Stimulated activated naive CD4-positive, alpha-beta T cell treated with Interleukin-2 at 50 U/mL for 16 hours (primary cell): ENCODE measurements around the gene HOXD8.

ENCODE experiments used
- DNase-seq: peaks from one replicate; lab custom pipeline; 2025; lab: John Stamatoyannopoulos, UW

HOXD8 gene

DNA sequence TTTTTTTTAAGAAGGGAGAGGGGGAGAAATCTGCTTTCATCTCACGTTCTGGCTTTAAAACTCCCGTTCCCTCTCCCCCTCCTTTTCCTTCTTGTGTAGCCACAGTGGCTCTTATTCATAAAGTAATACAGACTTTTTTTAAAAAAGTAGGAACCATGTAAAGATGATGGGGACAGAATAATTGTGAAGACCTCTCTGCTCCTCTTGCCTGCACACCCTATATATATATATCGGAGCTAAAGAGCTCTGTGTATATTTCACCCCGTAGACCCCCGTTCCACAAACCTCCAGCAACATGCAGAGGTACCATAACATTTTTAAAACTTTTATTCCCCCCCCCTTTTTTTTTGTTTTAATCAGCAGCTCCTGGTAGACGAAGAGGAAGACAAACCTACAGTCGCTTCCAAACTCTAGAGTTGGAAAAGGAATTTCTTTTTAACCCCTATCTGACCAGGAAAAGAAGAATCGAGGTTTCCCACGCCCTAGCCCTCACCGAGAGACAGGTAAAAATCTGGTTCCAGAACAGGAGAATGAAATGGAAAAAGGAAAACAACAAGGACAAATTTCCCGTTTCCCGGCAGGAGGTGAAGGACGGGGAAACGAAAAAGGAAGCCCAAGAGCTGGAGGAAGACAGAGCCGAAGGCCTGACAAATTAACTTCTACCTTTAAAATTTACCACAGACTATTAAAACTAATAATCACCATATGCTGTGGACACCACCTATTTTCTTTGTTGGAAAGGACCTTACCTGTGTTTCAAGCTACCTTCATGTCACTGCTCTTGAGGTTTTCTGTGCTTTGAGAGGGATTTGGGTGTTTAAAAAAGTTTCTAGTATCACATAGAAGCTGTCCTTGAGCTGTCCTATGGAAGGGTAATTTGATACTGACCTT, 1.7 kb downstream of the HOXD8 start:
- no peak for DNase-seq

DNA sequence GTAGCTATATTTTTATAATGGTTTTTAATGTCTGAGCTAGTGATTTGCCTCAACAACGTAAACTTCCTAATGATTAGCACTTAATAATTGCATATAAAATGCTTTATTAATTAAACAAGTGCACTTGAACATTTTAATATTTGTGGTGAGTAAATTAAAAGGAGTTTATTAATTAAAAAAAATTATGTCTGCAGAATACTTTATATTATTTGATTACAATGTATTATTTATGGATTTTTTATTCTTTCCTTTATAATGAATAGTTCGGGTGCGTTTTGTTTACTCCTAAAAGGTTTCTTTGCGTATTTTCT, 2.3 kb downstream of the HOXD8 start:
- DNase-seq = no peak

DNA sequence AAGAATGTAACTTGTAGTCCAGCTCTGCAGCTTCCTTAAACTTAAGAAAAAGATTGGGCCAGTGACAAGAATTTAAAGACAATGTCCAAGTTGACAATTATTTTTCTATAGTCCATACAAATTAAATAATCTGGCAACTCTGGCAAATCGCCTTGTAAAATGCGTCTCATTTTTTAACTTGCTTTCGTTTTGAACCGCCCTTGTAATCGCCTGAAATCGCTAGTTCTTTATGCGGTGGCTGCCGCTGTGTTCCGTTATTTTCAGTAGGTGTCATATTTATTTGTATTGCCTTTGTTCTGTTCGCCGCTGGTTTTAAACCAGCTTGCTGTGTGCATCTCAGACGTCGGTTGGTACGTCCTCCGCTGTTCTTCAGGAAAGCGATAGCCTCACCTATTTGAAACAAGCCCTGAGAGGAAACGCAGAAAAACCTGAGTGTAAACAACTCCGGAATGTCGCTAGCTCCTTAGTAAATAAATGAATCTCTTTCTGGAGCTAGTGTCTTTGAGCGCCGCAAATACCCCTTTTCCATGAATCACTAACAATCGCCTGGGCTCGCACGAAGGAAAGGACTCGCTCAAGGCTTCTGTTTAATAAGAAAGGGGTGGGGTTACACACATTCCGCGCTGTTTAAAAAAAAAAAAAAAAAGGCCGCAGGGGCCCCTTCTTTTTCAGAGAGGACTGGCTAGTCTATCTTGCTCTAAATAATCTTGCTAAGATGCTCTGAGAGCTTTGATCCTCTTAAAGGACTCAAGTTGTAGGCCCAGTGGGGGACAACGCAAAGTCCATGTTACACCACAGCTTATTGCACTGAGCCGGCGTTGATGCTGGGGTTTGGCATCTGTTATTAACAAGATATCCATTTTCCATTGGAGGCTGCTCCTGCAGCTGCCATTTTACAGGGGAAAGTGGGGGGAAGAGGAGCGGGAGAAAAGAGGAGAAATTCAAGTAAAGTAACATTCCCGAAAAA, 3.0 kb downstream of the HOXD8 start:
- no peak for DNase-seq

- no peak for DNase-seq
These were observed 3.9 kb downstream of the HOXD8 start for GRCh38 chr2:176133389-176133788.

GRCh38 chr2:176134035-176134434, 4.5 kb downstream of the HOXD8 start:
- DNase-seq = no peak

- DNase-seq = no peak
These were observed 5.5 kb downstream of the HOXD8 start for GRCh38 chr2:176135035-176135440.

DNA sequence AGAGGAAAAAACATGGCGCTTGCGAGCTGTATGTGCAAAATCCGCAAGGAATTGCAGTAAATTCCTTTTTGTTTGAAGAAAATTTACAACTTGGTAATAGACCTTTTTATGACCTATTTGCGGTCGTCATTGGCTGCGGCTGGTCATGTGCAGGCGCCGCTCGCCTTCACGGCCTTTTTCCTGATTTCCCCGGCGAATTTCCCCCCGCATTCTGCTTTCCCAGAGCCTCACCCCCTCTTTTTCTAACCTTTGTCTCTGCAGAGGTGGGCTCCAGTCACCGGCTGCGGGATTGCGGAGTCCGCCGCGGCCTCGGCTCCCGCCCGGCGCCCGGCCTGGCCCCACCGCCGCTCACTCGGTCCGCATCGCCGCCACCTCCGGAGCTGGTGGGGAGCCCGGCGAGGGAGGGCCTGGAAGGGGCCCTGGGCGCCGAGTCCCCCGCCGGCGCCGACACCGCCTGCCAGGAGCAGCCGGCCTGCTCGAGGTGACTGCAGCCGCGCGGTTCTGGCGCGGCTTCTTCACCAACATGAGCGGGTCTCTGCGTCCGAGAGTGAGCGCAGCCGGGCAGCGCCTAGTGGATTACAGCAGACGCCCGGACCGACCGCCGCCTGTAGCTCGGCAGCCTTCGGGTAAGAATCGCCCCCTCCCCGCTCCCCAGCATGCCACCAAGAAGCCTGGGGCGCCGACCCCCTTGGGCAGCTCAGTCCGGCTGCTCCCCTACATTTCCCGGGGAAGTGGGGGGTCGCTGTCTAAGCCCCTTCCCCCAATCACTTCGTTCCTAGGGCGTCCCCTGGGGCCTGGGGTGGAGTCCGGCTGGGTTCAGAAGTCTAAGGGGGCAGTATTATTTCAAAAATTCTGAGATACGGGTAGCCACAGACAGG, 7.1 kb downstream of the HOXD8 start:
- DNase-seq = no peak

DNA sequence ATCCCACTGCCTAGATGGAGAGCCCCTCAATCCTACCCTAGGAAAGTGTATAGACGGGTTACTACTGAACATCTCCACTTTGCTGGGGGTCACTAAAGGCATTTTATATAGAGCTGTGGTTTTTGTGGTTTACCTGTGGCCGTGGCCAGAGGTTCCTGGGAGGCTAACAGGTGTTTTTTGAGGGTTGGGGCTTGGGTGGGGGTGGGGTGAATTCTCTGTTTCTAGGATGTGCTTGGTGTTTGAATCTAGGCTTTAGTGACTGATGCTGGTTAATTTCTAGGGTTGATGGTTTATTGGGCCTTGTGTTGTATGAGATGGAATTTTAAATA, 7.7 kb downstream of the HOXD8 start:
- no peak for DNase-seq

GRCh38 chr2:176137906-176138305, 8.4 kb downstream of the HOXD8 start:
- no peak for DNase-seq

DNA sequence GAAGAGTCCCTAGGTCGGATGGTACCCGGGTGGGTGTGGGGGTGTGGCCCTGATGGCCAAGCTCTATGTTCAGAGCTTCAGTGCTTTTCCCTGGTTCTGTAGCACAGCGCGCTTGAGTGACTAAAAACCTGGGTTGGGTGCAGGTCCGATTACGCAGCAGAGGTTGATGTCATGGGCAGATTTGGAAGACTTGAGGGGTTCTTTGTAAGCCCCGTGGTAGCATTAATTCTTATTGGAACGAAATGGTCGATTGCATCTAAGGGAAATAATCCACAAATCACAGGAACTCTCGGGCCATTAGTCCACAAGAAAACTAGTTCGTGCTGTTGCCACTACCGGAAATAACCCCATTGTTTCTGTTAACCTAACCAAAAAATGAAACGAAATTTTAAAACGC, 9.0 kb downstream of the HOXD8 start:
- DNase-seq = no peak

GRCh38 chr2:176138923-176139660, 9.6 kb downstream of the HOXD8 start:
- DNase-seq = no peak

DNA sequence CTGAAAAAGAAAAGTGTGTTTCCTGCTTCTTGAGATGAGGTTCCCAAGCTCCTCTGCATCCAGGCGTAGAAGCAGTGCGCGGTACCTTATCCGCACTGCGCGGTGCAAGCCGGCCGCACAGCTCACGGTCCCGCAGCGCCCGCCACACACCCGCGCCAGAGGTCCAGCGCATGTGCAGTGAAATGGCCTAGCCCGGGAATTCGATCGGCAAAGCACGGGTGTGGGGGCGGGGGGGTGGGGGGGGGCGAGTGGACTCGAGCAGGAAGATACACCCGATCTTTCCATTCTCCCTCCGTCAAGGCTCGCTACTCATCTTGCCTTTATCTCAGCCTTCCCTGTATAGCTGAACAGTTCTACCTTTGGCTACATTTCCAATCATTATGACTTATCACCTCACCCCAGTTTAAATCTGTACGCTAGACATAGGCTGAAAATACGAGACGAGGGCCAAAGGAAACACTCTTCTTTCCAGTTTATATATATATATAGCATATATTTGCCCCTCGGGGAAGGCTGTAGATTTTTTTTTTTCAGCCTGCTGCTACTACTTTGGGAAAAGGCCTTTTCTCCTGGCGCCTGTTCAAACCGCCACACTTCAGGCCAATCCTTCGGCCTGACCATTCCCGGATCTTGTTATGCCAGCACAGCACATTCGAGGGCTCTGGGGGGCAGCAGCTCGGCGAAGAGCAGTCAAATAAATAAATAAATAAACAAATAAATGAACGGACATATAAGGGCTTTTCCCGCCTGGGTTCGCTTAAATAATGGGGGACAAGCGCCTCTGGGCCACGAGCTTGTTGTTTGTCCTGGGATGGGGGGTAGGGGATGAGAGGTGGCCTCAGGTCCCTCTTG, 10.4 kb downstream of the HOXD8 start:
- no peak for DNase-seq

DNA sequence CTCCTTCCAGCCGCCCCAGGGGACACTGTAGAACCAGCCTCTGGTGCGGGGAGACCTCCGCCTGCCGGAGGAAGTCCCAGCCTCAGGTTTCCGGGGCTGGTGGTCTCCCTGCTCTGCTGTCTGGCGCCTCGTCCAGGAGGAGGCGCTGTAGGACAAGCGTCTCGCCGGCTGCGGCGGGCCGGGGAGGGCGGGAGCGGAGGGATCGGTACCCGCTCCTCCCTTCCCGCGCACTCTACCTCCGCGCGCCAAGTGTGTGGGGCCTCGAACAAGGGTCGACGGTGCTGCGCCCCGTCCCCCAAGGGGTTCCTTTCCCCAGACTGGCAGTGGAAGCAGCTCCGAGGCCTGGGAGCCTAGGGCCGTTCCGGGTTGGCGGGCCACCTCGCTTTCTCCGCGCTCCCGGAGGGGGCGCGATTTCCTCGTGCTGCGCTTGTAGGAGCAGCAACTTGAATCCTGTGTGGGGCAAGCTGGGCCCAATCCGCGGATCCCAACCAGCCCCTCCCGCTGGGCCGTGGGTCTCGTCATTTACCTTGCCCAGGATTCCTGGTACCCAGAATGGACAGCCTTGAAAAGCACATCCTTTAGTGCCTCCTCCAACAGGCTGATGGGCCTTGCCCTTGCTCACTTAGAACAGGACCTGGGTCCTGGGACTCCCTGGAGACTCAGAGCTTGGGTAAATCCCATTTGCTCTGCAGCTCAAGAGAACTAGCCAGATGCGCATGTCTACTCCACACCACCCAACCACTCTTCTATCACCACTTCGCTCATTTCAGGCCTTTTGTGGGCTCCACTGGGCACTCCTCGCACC, 11.2 kb downstream of the HOXD8 start:
- DNase-seq = peak; percentile 28

DNA sequence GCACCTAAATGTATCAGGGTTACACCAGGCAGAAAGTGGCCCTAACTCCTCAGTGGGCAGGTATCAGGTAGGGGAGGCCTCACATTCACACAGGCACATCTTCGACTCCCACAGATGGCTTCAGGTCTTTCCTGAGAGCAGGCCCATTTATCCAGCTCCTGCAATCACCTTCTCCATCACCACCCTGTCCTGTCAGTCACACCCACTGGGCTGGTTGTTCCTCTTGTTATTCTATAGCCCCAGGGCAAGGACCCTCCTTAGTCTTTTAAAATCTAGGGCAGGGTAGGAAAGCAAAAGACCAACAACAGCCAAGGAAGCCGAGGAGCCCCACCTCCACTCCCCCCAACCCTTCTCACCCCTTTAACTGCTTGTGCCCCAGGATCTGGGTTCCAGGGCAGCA, 12.8 kb downstream of the HOXD8 start:
- DNase-seq = no peak

GRCh38 chr2:176145085-176145969, 15.8 kb downstream of the HOXD8 start:
- no peak for DNase-seq

- no peak for DNase-seq
These were observed 16.6 kb downstream of the HOXD8 start for GRCh38 chr2:176146101-176146500.

- DNase-seq = no peak
These were observed 17.1 kb downstream of the HOXD8 start for GRCh38 chr2:176146645-176147044.

GRCh38 chr2:176147210-176147799, 17.8 kb downstream of the HOXD8 start:
- DNase-seq = no peak
